HL-60 (cell line): ENCODE results near the gene EPC1.

Source experiments
- GABPA ChIP-seq: IDR thresholded peaks from 2 replicates; pipeline ENCODE4 v1.6.1; 2012; ENCODE audit warnings: low read depth
- POLR2AphosphoS5 ChIP-seq: IDR thresholded peaks from 2 replicates; pipeline ENCODE4 v1.6.1; 2012; ENCODE audit warnings: low read depth
- SPI1 ChIP-seq: IDR thresholded peaks from 2 replicates; pipeline ENCODE4 v1.6.1; 2012; ENCODE audit warnings: low read depth, mild to moderate bottlenecking, borderline replicate concordance
- TF ChIP-seq, protein P1 (sequence below): IDR thresholded peaks from one replicate; pipeline ENCODE4 v1.5.1; 2011; ENCODE audit warnings: low read length, control low read depth, inconsistent platforms; ENCODE audit not compliant: insufficient read depth
- TF ChIP-seq, protein P2 (sequence below): IDR thresholded peaks from 2 replicates; pipeline ENCODE4 v1.6.1; 2012; ENCODE audit warnings: low read depth; ENCODE audit not compliant: insufficient replicate concordance

DNA sequence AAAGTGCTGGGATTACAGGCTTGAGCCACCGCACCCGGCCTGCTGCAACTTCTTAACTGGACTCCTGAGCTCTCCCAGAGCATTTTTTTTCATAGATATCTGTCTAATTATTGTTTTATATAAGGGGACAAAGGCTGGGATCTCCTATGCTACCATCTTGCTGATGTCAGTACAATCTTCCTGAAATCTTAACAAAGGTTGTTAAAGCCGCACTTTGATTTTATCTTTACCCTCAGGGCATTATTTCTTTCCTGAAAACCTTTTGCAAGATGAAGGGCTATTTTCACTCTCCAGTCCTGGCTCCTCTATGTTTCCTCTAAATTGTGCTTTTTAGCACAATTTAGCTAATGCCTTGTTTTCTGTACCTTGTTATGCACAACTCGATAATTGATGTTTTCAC lies 102.9 kb downstream of the EPC1 start:
- TF ChIP-seq, protein P1, sequence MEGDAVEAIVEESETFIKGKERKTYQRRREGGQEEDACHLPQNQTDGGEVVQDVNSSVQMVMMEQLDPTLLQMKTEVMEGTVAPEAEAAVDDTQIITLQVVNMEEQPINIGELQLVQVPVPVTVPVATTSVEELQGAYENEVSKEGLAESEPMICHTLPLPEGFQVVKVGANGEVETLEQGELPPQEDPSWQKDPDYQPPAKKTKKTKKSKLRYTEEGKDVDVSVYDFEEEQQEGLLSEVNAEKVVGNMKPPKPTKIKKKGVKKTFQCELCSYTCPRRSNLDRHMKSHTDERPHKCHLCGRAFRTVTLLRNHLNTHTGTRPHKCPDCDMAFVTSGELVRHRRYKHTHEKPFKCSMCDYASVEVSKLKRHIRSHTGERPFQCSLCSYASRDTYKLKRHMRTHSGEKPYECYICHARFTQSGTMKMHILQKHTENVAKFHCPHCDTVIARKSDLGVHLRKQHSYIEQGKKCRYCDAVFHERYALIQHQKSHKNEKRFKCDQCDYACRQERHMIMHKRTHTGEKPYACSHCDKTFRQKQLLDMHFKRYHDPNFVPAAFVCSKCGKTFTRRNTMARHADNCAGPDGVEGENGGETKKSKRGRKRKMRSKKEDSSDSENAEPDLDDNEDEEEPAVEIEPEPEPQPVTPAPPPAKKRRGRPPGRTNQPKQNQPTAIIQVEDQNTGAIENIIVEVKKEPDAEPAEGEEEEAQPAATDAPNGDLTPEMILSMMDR, result no peak
- no peak for TF ChIP-seq POLR2AphosphoS5
- TF ChIP-seq, protein P2, sequence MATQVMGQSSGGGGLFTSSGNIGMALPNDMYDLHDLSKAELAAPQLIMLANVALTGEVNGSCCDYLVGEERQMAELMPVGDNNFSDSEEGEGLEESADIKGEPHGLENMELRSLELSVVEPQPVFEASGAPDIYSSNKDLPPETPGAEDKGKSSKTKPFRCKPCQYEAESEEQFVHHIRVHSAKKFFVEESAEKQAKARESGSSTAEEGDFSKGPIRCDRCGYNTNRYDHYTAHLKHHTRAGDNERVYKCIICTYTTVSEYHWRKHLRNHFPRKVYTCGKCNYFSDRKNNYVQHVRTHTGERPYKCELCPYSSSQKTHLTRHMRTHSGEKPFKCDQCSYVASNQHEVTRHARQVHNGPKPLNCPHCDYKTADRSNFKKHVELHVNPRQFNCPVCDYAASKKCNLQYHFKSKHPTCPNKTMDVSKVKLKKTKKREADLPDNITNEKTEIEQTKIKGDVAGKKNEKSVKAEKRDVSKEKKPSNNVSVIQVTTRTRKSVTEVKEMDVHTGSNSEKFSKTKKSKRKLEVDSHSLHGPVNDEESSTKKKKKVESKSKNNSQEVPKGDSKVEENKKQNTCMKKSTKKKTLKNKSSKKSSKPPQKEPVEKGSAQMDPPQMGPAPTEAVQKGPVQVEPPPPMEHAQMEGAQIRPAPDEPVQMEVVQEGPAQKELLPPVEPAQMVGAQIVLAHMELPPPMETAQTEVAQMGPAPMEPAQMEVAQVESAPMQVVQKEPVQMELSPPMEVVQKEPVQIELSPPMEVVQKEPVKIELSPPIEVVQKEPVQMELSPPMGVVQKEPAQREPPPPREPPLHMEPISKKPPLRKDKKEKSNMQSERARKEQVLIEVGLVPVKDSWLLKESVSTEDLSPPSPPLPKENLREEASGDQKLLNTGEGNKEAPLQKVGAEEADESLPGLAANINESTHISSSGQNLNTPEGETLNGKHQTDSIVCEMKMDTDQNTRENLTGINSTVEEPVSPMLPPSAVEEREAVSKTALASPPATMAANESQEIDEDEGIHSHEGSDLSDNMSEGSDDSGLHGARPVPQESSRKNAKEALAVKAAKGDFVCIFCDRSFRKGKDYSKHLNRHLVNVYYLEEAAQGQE, result no peak
- no peak for TF ChIP-seq SPI1
- no peak for TF ChIP-seq GABPA
